Vagina (tissue), 2 donors: ENCODE measurements around the gene PLEKHA4.

ENCODE experiments used
- POLR2A ChIP-seq, 2 donors: fragments of 450-650 bp; IDR thresholded peaks; one replicate each; pipeline ENCODE4 v1.6.1; 2017; ENCODE audit warnings: antibody characterized with exemption in 2 of 2, mild to moderate bottlenecking in 2 of 2, moderate library complexity in 2 of 2
- TF ChIP-seq, protein P1 (sequence below), 3 experiments: fragments of 450-650 bp in 2 of 3; fragments of 200-600 bp in 1 of 3; sonication (generic) in 1 of 3; IDR thresholded peaks; one replicate each; pipeline ENCODE4 v1.5.1; 2017 to 2019; ENCODE audit warnings: antibody characterized with exemption in 3 of 3, mild to moderate bottlenecking in 2 of 3, moderate library complexity in 2 of 3

DNA sequence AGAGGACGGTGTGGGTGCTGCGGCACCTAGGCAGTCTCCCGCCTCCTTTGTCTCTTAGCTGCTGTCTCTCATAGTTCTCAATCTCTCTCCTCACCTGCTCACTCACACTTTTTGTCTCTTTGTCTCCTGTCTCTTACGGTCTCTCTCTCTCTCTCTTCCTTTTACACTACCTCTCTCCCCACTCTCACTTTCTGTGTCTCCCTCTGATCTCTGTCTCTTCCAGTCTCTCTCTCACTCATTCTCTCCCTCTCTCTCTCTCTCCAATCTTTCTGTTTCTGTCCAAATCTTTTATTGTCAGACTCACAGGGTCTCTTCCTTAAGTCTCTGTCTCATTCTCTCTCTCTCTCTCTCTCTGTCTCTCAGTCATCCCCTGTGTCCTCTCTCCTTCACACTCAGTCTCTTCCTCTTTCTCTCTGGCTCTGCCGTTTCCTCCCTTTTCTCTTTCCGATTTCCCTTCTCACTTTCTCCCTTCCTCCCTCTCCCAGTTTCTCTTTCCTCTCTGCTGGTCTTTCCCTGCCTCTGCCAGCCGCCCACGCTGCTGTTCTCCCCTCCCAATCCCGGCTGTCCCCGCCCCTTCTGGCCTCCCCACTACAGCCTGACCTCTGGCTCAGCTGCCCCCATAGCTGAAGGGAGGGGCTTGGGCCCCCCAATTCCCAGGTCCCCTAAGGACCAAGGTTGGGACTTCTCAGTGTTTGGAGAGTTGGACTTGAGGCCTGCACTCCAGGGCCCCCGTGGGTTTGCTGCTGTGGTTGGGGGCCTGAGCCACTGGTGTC is at the start of gene PLEKHA4:
- TF ChIP-seq POLR2A (IDR thresholded peaks at IDR 0.05) = no peak
- TF ChIP-seq, protein P1, sequence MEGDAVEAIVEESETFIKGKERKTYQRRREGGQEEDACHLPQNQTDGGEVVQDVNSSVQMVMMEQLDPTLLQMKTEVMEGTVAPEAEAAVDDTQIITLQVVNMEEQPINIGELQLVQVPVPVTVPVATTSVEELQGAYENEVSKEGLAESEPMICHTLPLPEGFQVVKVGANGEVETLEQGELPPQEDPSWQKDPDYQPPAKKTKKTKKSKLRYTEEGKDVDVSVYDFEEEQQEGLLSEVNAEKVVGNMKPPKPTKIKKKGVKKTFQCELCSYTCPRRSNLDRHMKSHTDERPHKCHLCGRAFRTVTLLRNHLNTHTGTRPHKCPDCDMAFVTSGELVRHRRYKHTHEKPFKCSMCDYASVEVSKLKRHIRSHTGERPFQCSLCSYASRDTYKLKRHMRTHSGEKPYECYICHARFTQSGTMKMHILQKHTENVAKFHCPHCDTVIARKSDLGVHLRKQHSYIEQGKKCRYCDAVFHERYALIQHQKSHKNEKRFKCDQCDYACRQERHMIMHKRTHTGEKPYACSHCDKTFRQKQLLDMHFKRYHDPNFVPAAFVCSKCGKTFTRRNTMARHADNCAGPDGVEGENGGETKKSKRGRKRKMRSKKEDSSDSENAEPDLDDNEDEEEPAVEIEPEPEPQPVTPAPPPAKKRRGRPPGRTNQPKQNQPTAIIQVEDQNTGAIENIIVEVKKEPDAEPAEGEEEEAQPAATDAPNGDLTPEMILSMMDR (IDR thresholded peaks at IDR 0.05) = no peak
